ENCODE measurements around the gene ATP1B1. TPM values are rescaled to one million over a fixed set of nuclear protein-coding genes. Genes with fewer than 3 reads are reported as not detected.
A peak's percentile ranks its signal among the peaks of the same experiment; 100 is the strongest.

The ATP1B1 gene
- total RNA-seq, 3 donors from 2014 or later = 5.8 to 10.8 (median 6.2) TPM

GRCh38 chr1:169103480-169103893, 3.0 kb upstream of the ATP1B1 start:
- no peaks in the 10 kb centered on the region for H3K36me3 Mint-ChIP-seq (ENCODE audit: insufficient read depth)
- no peak for ATAC-seq
- no peak for DNase-seq
- peaks cover 13% of the 10 kb centered on the region for H3K27me3 Mint-ChIP-seq (ENCODE audit: low read depth)
- H3K4me3 Mint-ChIP-seq = no peak overlapping the region
- peaks cover 19% of the 10 kb centered on the region for H3K4me1 Mint-ChIP-seq (ENCODE audit: low read depth)
- H3K9me3 Mint-ChIP-seq = no peaks in the 10 kb centered on the region

GRCh38 chr1:169105087-169105433, 1.4 kb upstream of the ATP1B1 start:
- peaks cover 34% of the 10 kb centered on the region for H3K4me1 Mint-ChIP-seq (ENCODE audit: low read depth)
- no peaks in the 10 kb centered on the region for H3K36me3 Mint-ChIP-seq (ENCODE audit: insufficient read depth)
- H3K27me3 Mint-ChIP-seq (ENCODE audit: low read depth) = peaks cover 13% of the 10 kb centered on the region
- H3K4me3 Mint-ChIP-seq = peak overlapping the region; percentile 70
- H3K9me3 Mint-ChIP-seq = no peaks in the 10 kb centered on the region
- ATAC-seq (no peak), DNase-seq (no peak)

- DNase-seq (peak; percentile 9), ATAC-seq (peak; percentile 6 to 7)
- Mint-ChIP-seq H3K4me3 (peak overlapping the region; percentile 70), H3K4me1 (ENCODE audit: low read depth) (peaks cover 39% of the 10 kb centered on the region), H3K36me3 (ENCODE audit: insufficient read depth) (no peaks in the 10 kb centered on the region), H3K9me3 (no peaks in the 10 kb centered on the region), H3K27me3 (ENCODE audit: low read depth) (peaks cover 13% of the 10 kb centered on the region)
Observed at GRCh38 chr1:169105434-169106094, 926 bp upstream of the ATP1B1 start.

- Mint-ChIP-seq H3K9me3 (no peaks in the 10 kb centered on the region), H3K4me1 (ENCODE audit: low read depth) (peaks cover 40% of the 10 kb centered on the region), H3K27me3 (ENCODE audit: low read depth) (peaks cover 13% of the 10 kb centered on the region), H3K4me3 (peak overlapping the region; percentile 84), H3K36me3 (ENCODE audit: insufficient read depth) (no peaks in the 10 kb centered on the region)
- peak in 1 of 2 donors; percentile 1 for ATAC-seq
- no peak for DNase-seq
Observed at GRCh38 chr1:169106921-169107602, 572 bp downstream of the ATP1B1 start.

GRCh38 chr1:169107603-169108208, 1.2 kb downstream of the ATP1B1 start:
- Mint-ChIP-seq H3K9me3 (no peaks in the 10 kb centered on the region), H3K36me3 (ENCODE audit: insufficient read depth) (peaks cover 3% of the 10 kb centered on the region), H3K4me1 (ENCODE audit: low read depth) (peaks cover 40% of the 10 kb centered on the region), H3K27me3 (ENCODE audit: low read depth) (peaks cover 13% of the 10 kb centered on the region), H3K4me3 (peak overlapping the region; percentile 84)
- no peak for ATAC-seq
- DNase-seq = no peak

GRCh38 chr1:169108223-169108622, 1.7 kb downstream of the ATP1B1 start:
- Mint-ChIP-seq H3K9me3 (no peaks in the 10 kb centered on the region), H3K36me3 (ENCODE audit: insufficient read depth) (peaks cover 3% of the 10 kb centered on the region), H3K4me3 (peak overlapping the region; percentile 84), H3K4me1 (ENCODE audit: low read depth) (peaks cover 40% of the 10 kb centered on the region), H3K27me3 (ENCODE audit: low read depth) (peaks cover 13% of the 10 kb centered on the region)
- DNase-seq (no peak), ATAC-seq (no peak)

GRCh38 chr1:169108863-169109560, 2.5 kb downstream of the ATP1B1 start:
- H3K9me3 Mint-ChIP-seq = no peaks in the 10 kb centered on the region
- H3K27me3 Mint-ChIP-seq (ENCODE audit: low read depth) = peaks cover 13% of the 10 kb centered on the region
- H3K4me1 Mint-ChIP-seq (ENCODE audit: low read depth) = peaks cover 40% of the 10 kb centered on the region
- H3K36me3 Mint-ChIP-seq (ENCODE audit: insufficient read depth) = peaks cover 3% of the 10 kb centered on the region
- H3K4me3 Mint-ChIP-seq = peak overlapping the region; percentile 84
- no peak for ATAC-seq
- DNase-seq = no peak

- Mint-ChIP-seq H3K4me1 (ENCODE audit: low read depth) (peaks cover 40% of the 10 kb centered on the region), H3K9me3 (no peaks in the 10 kb centered on the region)
- no peak for ATAC-seq
Observed at GRCh38 chr1:169109561-169110134, 3.2 kb downstream of the ATP1B1 start.

GRCh38 chr1:169110236-169110635, 3.7 kb downstream of the ATP1B1 start:
- Mint-ChIP-seq H3K4me1 (ENCODE audit: low read depth) (peaks cover 36% of the 10 kb centered on the region), H3K27me3 (ENCODE audit: low read depth) (peaks cover 5% of the 10 kb centered on the region), H3K4me3 (peak overlapping the region; percentile 27), H3K9me3 (no peaks in the 10 kb centered on the region), H3K36me3 (ENCODE audit: insufficient read depth) (peaks cover 3% of the 10 kb centered on the region)
- DNase-seq (no peak), ATAC-seq (no peak)

More at GRCh38 chr1:169109561-169110134, 3.2 kb downstream of the ATP1B1 start:
- H3K27me3 Mint-ChIP-seq (ENCODE audit: low read depth) = peaks cover 11% of the 10 kb centered on the region
- no peak for DNase-seq
- H3K4me3 Mint-ChIP-seq = peak overlapping the region; percentile 27
- peaks cover 3% of the 10 kb centered on the region for H3K36me3 Mint-ChIP-seq (ENCODE audit: insufficient read depth)

GRCh38 chr1:169110689-169111447, 4.4 kb downstream of the ATP1B1 start:
- peaks cover 5% of the 10 kb centered on the region for H3K27me3 Mint-ChIP-seq (ENCODE audit: low read depth)
- H3K4me1 Mint-ChIP-seq (ENCODE audit: low read depth) = peaks cover 35% of the 10 kb centered on the region
- H3K9me3 Mint-ChIP-seq = no peaks in the 10 kb centered on the region
- ATAC-seq (no peak), DNase-seq (no peak)
- peak overlapping the region; percentile 9 for H3K4me3 Mint-ChIP-seq
- H3K36me3 Mint-ChIP-seq (ENCODE audit: insufficient read depth) = peaks cover 3% of the 10 kb centered on the region

GRCh38 chr1:169111472-169111871, 5.0 kb downstream of the ATP1B1 start:
- DNase-seq (no peak), ATAC-seq (no peak)
- Mint-ChIP-seq H3K9me3 (no peaks in the 10 kb centered on the region), H3K4me3 (no peak overlapping the region), H3K36me3 (ENCODE audit: insufficient read depth) (peaks cover 3% of the 10 kb centered on the region), H3K4me1 (ENCODE audit: low read depth) (peaks cover 39% of the 10 kb centered on the region), H3K27me3 (ENCODE audit: low read depth) (peaks cover 5% of the 10 kb centered on the region)

GRCh38 chr1:169112241-169112640, 5.8 kb downstream of the ATP1B1 start:
- Mint-ChIP-seq H3K36me3 (ENCODE audit: insufficient read depth) (peaks cover 3% of the 10 kb centered on the region), H3K27me3 (ENCODE audit: low read depth) (peaks cover 3% of the 10 kb centered on the region), H3K4me3 (no peak overlapping the region), H3K9me3 (no peaks in the 10 kb centered on the region), H3K4me1 (ENCODE audit: low read depth) (peaks cover 40% of the 10 kb centered on the region)
- DNase-seq = no peak
- ATAC-seq = no peak

- ATAC-seq (no peak), DNase-seq (no peak)
- Mint-ChIP-seq H3K9me3 (no peaks in the 10 kb centered on the region), H3K4me3 (no peak overlapping the region), H3K36me3 (ENCODE audit: insufficient read depth) (peaks cover 3% of the 10 kb centered on the region), H3K27me3 (ENCODE audit: low read depth) (no peaks in the 10 kb centered on the region), H3K4me1 (ENCODE audit: low read depth) (peaks cover 28% of the 10 kb centered on the region)
Observed at GRCh38 chr1:169113613-169114119, 7.2 kb downstream of the ATP1B1 start.

All from activated T-cell treated with anti-CD3 and anti-CD28 coated beads, Interleukin-2, amount 50 U/mL, for 4 hours (primary cell).